Urinary bladder (tissue), 4 donors: ENCODE results near the gene S100PBP. TPM values are rescaled to one million over a fixed set of nuclear protein-coding genes. Genes with fewer than 3 reads are reported as not detected.

Experiments used
- DNase-seq: peaks from one replicate; pipeline ENCODE4 v3.0.0-alpha.2; 2015; ENCODE audit errors: extremely low spot score
- H3K27ac ChIP-seq: one replicate; pipeline ENCODE4 v1.5.1; 2013; ENCODE audit warnings: low read depth, mild to moderate bottlenecking, moderate library complexity
- H3K36me3 ChIP-seq: one replicate; pipeline ENCODE4 v1.6.1; 2013; ENCODE audit warnings: mild to moderate bottlenecking, moderate library complexity; ENCODE audit not compliant: insufficient read depth
- H3K4me1 ChIP-seq: one replicate; pipeline ENCODE4 v1.6.1; 2013; ENCODE audit warnings: mild to moderate bottlenecking, moderate library complexity; ENCODE audit not compliant: insufficient read depth
- H3K4me3 ChIP-seq: one replicate; pipeline ENCODE4 v1.5.1; 2013; ENCODE audit warnings: low read depth, low read length
- WGBS: extraction: QIAGEN DNeasy Blood & Tissue Kit; methylation state at CpG from one replicate; pipeline ENCODE4 v1.1.7; 2013; 5-methylcytosine and 5-hydroxymethylcytosine counted together
- polyA plus RNA-seq: library from polyadenylated mRNA; stranded (reverse); fragments of 200-250 nt; gene quantifications from one replicate; pipeline ENCODE4 v1.2.3, GENCODE V29; 2013
- total RNA-seq: library from RNA; depleted of rRNA; stranded (reverse); fragments of >200 nt; gene quantifications from one replicate; pipeline ENCODE4 v1.2.3, GENCODE V29; 2014
- donor health status: healthy with polysubstance abuse.
- donor health status: healthy.

The S100PBP gene
- total and polyA plus RNA-seq, 2 donors = 13.6 to 62.0 TPM

DNA sequence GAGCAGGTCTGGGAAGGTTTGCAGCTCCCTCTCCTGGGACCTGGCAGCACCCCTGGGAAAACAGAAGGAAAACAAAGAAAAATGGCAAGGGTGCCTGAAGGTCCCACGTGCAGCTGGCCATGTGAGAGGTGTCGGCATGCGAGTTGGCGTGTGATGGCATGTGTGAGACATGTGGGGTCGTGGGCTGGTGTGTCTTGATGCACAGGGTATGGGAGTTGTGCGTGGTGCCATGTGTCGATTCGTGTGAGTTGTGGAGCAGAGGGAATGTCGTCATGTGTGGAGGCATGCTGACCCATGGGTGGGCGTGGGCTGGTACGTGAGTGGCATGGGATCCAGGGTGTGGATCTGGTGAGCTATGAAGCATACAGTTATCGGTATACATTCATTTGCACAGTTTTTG, 70.2 kb downstream of the S100PBP start:
- Histone ChIP-seq H3K27ac (no peak overlapping the region), H3K36me3 (no peaks in the 10 kb centered on the region), H3K4me1 (no peaks in the 10 kb centered on the region), H3K4me3 (no peak overlapping the region)
- WGBS = 75% methylated on average over 12 of the region's 12 CpGs
- no peak for DNase-seq

DNA sequence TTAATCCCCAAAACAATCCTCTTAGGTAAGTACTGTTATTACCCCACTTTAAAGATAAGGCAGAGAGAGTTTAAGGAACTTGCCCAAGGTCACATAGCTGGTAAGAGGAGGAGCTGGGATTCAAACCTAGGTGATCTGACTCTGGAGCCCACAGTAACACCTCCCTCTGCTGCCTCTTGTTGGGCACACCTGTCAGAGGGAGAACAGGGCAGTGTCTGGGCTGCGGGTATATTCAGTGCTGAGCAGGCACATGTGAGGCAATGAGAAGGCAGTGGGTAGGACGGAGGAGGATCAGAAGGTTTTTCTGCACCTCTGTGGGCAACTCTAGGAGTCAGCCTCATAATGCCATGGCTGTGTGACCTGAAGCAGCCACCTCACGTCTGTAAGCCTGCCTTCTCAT, 70.7 kb downstream of the S100PBP start:
- H3K27ac ChIP-seq = no peak overlapping the region
- no peak for DNase-seq
- H3K36me3 ChIP-seq = no peaks in the 10 kb centered on the region
- WGBS = 77% methylated on average over 3 of the region's 3 CpGs
- no peaks in the 10 kb centered on the region for H3K4me1 ChIP-seq
- no peak overlapping the region for H3K4me3 ChIP-seq

DNA sequence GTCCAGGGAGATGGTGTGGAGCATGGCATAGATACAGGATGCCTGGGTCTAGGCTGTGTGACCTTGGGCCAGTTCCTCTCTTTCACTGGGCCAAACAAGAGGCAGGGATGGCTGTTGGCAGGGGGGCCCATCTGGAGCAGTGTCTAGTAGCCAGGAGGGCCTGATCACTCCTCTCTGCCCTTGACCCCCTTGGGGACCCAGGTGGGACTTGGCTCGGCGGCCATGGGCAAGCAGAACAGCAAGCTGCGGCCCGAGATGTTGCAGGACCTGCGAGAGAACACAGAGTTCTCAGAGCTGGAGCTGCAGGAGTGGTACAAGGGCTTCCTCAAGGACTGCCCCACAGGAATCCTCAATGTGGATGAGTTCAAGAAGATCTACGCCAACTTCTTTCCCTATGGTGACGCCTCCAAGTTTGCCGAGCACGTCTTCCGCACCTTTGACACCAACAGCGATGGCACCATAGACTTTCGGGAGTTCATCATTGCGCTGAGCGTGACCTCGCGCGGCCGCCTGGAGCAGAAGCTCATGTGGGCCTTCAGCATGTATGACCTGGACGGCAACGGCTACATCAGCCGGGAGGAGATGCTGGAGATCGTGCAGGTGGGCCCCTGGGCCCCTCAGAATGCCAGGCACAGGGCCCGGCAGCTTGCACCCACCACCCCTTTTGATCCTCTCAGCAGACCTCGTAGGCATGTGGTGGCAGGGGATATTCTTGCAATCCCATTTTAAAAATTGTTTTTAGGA, 71.4 kb downstream of the S100PBP start:
- Histone ChIP-seq H3K36me3 (no peaks in the 10 kb centered on the region), H3K4me1 (no peaks in the 10 kb centered on the region), H3K27ac (no peak overlapping the region), H3K4me3 (no peak overlapping the region)
- no peak for DNase-seq
- 91% methylated on average over 24 of the region's 24 CpGs for WGBS

DNA sequence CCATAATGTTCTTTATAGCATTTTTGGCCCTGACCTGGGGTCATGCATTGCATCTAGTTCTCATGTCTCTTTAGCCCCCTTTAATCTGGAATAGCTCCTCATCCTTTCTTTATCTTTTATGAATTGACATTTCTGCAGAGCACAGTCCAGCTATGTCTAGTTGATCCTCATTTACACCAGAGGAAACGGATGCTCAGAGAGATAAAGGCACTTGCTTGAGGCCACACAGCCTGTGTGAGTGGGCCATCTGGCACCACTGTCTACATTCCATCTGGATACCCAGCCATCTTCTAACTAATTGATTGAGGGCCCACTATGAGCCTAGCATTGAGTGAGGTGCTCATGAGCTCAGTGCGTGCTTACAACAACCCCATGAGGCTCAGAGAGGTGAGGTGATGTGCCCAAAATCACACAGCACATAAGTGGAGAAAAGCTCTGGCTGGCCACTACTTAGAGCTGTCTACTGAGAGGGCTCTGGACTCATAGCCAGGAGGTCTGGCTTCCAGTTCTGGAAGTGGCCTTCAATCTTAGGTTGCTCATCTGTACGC, 72.4 kb downstream of the S100PBP start:
- DNase-seq = no peak
- no peaks in the 10 kb centered on the region for H3K36me3 ChIP-seq
- no peak overlapping the region for H3K4me3 ChIP-seq
- 77% methylated on average over 3 of the region's 3 CpGs for WGBS
- H3K27ac ChIP-seq = no peak overlapping the region
- H3K4me1 ChIP-seq = no peaks in the 10 kb centered on the region

DNA sequence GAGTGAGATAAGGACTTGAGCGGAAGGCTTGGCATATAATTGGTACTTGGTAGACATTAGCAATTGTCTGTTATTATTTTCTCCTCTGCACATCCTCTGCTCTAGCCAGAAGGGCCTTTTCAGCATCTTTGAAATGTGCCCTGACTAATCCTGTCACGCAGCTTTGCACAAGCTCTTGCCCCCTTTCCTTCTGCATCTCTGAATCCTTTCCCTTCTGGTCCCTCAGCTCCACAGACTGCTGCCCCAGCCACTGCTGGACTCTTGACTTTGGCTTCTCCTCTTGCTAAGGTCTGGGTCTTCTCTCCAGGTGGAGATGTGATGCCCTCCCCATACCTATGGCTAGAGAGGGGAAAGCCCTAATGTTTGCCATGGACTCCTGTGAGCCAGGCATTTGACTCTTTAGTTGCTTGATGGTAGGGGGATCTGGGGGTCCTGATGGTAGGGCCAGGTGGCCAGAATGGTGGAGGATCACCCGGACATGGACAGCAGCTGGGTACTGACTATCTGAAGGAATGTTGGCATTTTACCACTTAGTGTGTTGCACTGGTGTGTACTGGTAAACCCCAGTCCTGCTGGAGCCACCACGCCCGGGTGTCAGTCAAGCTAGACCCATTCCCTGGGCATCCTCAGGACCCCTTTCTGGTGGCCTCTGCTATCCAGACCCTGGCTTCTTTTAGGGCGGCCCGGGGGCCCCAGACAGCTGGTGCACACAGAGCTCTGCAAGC, 73.2 kb downstream of the S100PBP start:
- WGBS = 86% methylated on average over 7 of the region's 7 CpGs
- Histone ChIP-seq H3K36me3 (no peaks in the 10 kb centered on the region), H3K4me1 (no peaks in the 10 kb centered on the region), H3K4me3 (no peak overlapping the region), H3K27ac (no peak overlapping the region)
- DNase-seq = no peak

DNA sequence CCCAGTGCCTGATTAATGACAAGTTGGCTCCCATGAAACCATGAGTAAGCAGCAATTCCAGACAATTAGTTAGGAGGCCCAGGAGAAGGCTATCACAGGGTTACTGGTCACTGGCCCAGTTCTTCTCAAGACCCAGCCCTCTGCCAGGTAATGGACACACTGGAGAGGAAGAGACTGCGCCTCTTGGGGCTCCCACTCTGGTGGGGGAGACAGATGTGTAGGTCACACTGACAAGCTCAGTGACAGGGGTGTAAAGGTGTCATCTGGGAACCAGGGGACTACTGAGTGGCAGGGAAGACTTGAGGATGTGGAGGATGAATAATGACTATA, 73.8 kb downstream of the S100PBP start:
- no peak for DNase-seq
- Histone ChIP-seq H3K36me3 (no peaks in the 10 kb centered on the region), H3K4me3 (no peak overlapping the region), H3K27ac (no peak overlapping the region), H3K4me1 (no peaks in the 10 kb centered on the region)
- 100% methylated on average over 1 of the region's 1 CpG for WGBS

DNA sequence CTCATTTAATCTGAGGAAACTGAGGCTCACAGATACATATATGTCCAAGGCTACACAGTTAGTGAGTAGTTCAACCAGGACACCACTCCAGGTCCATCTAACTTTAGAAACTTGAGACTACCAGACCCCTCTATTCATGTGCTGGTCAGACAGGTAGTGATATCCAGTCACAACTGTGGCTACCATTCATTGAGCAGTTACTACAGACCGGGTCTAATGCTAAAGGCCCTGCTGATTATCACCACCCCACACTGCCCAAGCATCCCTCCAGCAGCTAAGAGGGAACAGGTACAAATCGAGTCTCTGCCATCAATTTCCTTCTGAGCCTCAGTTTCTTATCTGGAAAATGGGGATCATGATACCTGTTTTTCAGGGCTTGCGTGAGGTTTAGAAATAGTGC, 74.2 kb downstream of the S100PBP start:
- DNase-seq = no peak
- H3K27ac ChIP-seq = no peak overlapping the region
- no peaks in the 10 kb centered on the region for H3K4me1 ChIP-seq
- no peak overlapping the region for H3K4me3 ChIP-seq
- H3K36me3 ChIP-seq = no peaks in the 10 kb centered on the region
- WGBS = 96% methylated on average over 3 of the region's 3 CpGs

DNA sequence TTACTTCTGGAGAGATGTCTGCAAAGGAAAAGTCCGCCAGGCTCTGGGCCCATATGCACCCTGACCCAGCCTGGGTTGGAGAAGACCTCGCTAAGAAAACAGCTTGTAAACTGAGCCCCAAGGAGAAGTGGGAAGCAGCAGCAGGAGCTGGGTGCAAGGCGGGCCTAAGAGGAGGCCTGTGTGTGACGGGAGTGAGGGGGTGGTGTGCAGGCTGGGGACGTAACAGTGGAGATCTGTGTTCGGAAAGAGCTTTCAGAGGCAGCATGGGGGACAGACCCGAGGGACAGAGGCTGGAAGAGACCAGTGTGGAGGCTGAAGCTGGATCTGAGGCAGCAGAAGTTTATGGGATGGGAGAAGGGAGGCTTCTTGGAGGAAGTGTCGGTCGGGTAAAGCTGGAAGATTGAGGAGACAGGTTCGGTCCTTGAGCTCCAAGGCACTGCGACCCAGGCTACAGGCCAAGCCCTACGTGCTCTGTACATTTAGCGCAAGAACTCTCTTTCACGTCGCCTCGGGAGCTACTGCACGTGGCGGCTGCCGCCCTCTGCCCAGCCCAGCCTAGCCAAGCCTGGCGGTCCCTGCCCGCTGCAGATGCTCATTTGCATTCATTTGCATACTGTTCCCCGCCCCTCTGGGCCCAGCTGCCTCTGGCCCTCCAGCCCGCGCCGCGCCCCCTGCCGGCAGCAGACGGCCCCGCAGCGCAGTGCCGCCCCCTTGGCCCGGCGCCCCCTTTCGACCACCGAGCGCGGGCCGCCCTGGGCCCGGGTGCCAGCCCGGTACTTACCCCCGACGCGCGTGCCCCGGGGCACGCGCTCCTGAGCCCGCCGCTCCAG, 75.1 kb downstream of the S100PBP start:
- Histone ChIP-seq H3K4me1 (no peaks in the 10 kb centered on the region), H3K36me3 (no peaks in the 10 kb centered on the region), H3K27ac (no peak overlapping the region), H3K4me3 (peak overlapping the region; percentile 39)
- no peak for DNase-seq
- WGBS = 18% methylated on average over 49 of the region's 49 CpGs

DNA sequence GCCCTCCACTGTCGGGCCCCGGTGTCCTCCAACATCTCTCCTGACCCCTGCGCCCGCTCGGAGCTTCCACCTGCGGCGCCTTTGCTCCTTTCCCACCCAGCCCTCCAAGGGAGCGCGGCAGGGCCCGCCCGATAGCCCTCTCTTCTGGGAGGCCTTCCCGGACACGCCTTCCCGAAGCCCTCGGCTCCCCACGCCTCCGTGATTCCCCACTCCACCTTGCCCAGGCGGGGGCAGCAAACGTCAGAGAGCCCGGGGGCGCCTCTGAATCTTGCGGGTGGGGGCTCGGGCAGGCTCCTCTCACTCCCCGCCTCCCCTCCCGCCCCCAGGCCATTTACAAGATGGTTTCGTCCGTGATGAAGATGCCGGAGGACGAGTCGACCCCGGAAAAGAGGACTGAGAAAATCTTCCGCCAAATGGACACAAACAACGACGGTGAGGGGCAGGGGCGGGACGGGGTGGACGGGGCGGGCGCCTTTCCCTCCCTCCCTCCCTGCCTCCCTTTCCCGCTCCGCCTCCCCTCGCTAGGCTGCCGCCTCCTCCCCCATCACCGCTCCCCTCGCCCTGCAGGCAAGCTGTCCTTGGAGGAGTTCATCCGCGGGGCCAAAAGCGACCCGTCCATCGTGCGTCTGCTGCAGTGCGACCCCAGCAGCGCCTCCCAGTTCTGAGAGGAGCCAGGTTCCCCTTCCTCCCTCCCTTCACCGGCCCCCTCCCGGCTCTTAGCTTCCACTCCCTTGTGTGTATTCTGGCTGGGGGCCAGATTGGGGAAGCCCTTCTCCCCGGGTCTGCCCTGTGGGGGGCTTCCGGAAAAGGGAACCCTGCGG, 76.0 kb downstream of the S100PBP start:
- peak; percentile 54 for DNase-seq
- Histone ChIP-seq H3K36me3 (no peaks in the 10 kb centered on the region), H3K27ac (no peak overlapping the region), H3K4me1 (no peaks in the 10 kb centered on the region), H3K4me3 (peak overlapping the region; percentile 39)
- WGBS = 2% methylated on average over 58 of the region's 58 CpGs

DNA sequence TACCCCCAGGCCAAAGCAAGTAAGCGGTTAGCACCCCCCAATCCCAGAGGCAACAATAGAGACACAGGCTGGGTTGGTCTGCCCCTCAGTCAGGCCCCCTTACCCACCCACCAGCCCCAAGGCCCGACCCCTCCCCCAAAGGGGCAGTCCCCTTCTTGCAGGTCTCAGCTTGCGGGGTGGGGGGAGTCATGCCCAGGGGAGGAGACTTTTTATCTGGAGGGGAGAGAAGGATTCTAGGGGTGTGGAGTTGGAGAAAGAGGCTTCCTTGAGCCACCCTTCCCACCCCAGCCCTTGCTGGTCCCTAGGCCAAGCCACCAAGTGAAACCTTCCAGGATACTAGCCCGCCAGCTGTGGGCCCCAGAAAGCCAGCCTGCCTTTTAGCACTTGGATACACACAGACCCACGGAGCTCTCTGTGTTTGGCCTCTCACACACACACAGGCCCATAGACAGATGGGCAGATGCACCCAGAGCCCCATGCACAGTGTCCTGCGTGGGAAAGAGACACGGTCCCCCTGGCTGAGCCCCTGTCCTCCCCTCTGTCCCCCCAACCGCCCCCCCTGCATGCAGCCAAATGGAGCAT, 76.7 kb downstream of the S100PBP start:
- Histone ChIP-seq H3K4me3 (no peak overlapping the region), H3K4me1 (no peaks in the 10 kb centered on the region), H3K27ac (no peak overlapping the region), H3K36me3 (no peaks in the 10 kb centered on the region)
- DNase-seq = peak; percentile 54
- WGBS = 68% methylated on average over 8 of the region's 8 CpGs

DNA sequence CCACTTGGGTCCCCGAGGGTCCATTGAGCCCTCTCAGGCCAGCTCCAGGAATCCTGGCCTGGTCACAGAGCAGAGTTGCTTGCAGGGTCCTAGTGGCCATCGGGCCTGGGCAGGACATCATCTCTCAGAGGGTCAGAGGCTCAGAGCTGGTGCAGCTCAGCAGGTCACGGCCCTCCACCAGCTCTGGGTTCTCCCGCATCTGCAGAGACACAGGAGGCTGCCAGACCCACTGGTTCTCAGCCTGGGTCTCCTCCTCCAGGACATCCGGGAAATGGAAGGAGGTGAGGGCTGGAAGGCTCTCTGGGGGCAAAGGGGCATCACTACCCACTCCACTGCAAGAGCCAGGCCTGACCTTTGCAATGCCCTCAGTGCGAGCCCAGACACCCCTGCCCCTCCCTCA, 77.2 kb downstream of the S100PBP start:
- 83% methylated on average over 6 of the region's 6 CpGs for WGBS
- H3K4me3 ChIP-seq = no peak overlapping the region
- no peak overlapping the region for H3K27ac ChIP-seq
- DNase-seq = no peak
- no peaks in the 10 kb centered on the region for H3K36me3 ChIP-seq
- no peaks in the 10 kb centered on the region for H3K4me1 ChIP-seq

DNA sequence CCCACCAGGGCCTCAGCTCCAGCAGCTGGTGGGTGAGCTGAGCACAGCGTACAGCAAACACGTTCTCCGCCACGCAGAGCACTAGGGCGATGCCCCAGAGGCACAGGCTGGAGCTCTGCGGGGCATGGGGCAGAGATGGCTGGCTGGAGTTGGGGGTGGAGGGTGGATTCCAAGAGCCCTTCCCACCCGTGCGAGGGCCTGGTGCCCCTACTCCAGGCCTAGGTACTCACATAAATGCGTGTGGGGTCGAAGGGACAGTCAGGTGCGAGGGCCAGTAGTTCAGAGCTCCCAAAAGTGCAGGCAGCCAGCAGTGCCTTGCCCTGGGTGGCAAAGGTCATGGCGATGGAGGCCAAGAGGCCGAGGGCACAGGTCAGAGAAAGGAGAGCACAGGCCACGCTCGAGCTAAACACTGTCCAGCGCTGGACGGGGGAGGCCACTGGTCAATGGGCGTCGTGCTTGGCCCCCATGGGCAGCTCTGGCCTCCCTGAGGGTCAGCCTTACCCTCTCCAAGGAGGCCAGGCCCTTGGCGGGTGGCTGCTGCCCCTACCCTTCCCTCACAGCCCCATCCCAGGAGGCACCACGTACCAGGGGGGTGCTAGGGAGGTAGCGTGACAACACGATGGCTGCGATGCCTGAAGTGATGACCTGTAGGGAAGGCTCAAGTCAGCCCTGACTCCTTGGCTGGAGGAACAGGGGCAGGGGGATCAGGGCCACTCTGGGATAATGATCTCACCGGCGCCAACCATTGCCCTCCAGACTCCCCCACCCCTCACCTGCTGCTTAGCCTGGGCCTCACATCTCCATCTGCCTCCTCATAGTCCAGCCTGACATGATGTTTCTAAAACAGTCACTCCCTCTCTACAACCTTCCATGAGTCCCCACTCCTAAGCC, 78.1 kb downstream of the S100PBP start:
- 93% methylated on average over 26 of the region's 26 CpGs for WGBS
- Histone ChIP-seq H3K27ac (no peak overlapping the region), H3K4me3 (no peak overlapping the region), H3K36me3 (no peaks in the 10 kb centered on the region), H3K4me1 (no peaks in the 10 kb centered on the region)
- no peak for DNase-seq
